ENCODE data around the gene GRAMD4. TPM values are rescaled to one million over a fixed set of nuclear protein-coding genes. Genes with fewer than 3 reads are reported as not detected.

GRAMD4 gene
- total and polyA plus RNA-seq, 12 donors, result 29.3 to 143 (median 63.9) TPM

DNA sequence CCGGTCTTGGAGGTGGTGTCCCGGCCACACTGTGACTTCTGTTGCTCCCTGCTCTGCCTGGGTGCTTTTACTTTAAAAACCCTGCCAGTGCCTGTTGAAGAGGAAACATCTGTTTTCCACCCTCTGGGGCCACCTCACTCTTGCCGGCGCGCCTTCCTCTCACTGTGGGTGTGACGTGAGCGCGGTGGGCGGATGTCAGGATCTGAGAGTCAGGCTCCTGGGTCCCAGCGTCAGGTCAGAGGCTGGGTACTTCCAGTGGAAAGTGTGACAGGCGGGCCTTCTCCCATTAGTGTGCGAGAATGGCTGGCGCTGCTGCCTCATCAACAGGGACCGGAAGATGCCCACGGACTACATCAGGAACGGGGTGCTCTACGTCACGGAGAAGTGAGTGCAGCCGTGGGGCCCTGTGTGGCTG, 54.2 kb downstream of the GRAMD4 start:
- Histone ChIP-seq H3K27me3 (no peaks in the 10 kb centered on the region), H3K27ac (peak overlapping the region; percentile 55 to 84 (median 74)), H3K4me1 (peaks cover 3 to 66% (median 25%) of the 10 kb centered on the region in 9 donors), H3K9me3 (no peaks in the 10 kb centered on the region), H3K36me3 (peaks cover 0 to 89% (median 10%) of the 10 kb centered on the region in 9 donors), H3K4me3 (peak overlapping the region in 9 of 10 donors; percentile 19 to 51 (median 39))
- intact Hi-C loops (cut with DNase I), result no loop called here
- 66 to 67% methylated on average over 19 of the region's 19 CpGs for WGBS, 2 donors
- peak; percentile 66 to 85 for DNase-seq
- TF ChIP-seq, protein P1, sequence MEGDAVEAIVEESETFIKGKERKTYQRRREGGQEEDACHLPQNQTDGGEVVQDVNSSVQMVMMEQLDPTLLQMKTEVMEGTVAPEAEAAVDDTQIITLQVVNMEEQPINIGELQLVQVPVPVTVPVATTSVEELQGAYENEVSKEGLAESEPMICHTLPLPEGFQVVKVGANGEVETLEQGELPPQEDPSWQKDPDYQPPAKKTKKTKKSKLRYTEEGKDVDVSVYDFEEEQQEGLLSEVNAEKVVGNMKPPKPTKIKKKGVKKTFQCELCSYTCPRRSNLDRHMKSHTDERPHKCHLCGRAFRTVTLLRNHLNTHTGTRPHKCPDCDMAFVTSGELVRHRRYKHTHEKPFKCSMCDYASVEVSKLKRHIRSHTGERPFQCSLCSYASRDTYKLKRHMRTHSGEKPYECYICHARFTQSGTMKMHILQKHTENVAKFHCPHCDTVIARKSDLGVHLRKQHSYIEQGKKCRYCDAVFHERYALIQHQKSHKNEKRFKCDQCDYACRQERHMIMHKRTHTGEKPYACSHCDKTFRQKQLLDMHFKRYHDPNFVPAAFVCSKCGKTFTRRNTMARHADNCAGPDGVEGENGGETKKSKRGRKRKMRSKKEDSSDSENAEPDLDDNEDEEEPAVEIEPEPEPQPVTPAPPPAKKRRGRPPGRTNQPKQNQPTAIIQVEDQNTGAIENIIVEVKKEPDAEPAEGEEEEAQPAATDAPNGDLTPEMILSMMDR (IDR thresholded peaks at IDR 0.05), result no peak
- ATAC-seq, result peak in 7 of 8 donors; percentile 17 to 88 (median 70)

DNA sequence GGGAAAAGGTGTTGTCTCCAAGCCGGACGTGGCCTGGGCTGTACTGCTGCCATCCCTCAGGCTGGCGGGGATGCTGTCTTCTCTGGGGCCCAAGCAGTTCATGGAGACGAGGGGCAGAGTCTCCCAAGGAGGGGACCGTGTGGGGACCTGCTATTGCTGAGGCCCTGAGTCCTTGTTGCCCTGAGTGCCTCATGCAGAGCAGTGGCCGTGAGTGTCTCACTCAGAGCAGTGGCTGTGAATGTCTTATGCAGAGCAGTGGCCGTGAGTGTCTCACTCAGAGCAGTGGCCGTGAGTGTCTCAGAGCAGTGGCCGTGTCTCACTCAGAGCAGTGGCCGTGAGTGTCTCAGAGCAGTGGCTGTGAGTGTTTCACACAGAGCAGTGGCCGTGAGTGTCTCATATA, 54.7 kb downstream of the GRAMD4 start:
- Histone ChIP-seq H3K4me1 (peaks cover 3 to 70% (median 27%) of the 10 kb centered on the region in 9 donors), H3K9me3 (no peaks in the 10 kb centered on the region), H3K36me3 (peaks cover 0 to 85% (median 10%) of the 10 kb centered on the region in 9 donors), H3K4me3 (peak overlapping the region in 9 of 10 donors; percentile 19 to 51 (median 39)), H3K27ac (peak overlapping the region; percentile 50 to 84 (median 74)), H3K27me3 (no peaks in the 10 kb centered on the region)
- intact Hi-C loops (cut with DNase I), result loop anchor here in 1 of 10 donors (5.0 kb wide), 2 partner anchors 98 to 113 kb away; no protein-coding TSS in a partner anchor
- 69 to 79% methylated on average over 11 of the region's 11 CpGs for WGBS, 2 donors
- TF ChIP-seq, protein P1 (IDR thresholded peaks at IDR 0.05), result no peak
- DNase-seq, result no peak
- ATAC-seq, result peak in 3 of 8 donors; percentile 0 to 3 (median 2)

DNA sequence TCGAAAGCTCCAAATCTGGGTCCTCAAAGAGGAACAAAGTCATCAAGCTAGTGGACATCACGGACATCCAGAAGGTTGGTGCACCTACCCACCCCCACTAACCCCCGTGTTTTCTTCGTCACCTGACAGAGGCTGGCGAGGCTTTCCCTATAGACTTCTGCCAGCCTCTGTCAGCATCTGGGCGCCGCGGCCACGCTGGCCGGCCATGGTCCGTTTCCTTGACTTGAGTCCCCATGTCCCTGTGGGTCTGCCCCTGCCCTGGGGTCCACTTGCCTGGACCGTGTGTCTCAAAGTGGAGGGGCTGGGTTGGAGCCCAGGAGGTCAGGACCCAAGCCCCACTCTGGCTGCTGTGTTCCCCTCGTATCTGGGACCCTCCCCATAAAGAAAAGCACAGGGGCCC, 55.3 kb downstream of the GRAMD4 start:
- peak overlapping the region in 6 of 10 donors; percentile 19 to 51 (median 44) for H3K4me3 ChIP-seq
- H3K27ac ChIP-seq, result peak overlapping the region in 8 of 10 donors; percentile 23 to 84 (median 76)
- 91 to 94% methylated on average over 13 of the region's 13 CpGs for WGBS, 2 donors
- no peak for ATAC-seq
- H3K4me1 ChIP-seq, result peaks cover 3 to 70% (median 26%) of the 10 kb centered on the region in 9 donors
- no peaks in the 10 kb centered on the region for H3K9me3 ChIP-seq
- intact Hi-C loops (cut with DNase I), result loop anchor here in 1 of 10 donors (5.0 kb wide), 2 partner anchors 98 to 113 kb away; no protein-coding TSS in a partner anchor
- TF ChIP-seq, protein P1 (IDR thresholded peaks at IDR 0.05), result no peak
- no peaks in the 10 kb centered on the region for H3K27me3 ChIP-seq
- H3K36me3 ChIP-seq, result peaks cover 0 to 79% (median 10%) of the 10 kb centered on the region in 9 donors
- DNase-seq, result no peak

DNA sequence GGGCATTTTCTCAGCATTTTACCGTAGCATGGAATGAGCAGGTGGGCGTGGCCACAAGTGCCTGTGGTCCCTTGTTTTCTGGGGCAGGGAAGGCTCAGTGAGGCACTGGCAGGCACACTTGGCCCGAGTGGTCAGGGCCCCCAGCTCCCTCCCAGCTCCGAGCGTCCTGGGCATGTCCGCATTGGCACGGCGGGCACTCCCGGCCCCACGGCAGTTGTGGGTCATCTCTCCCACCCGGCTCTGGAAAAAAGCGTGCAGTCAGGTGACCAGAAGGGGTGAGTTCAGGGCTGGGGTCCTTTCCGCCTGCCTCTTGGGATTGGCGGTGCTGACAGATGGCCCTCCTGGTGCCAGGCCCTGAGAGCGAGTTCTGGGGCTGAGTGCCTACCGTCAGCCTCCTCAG, 55.8 kb downstream of the GRAMD4 start:
- no peak overlapping the region for H3K4me3 ChIP-seq
- DNase-seq (no peak), ATAC-seq (no peak)
- H3K4me1 ChIP-seq, result peaks cover 3 to 65% (median 26%) of the 10 kb centered on the region in 9 donors
- intact Hi-C loops (cut with DNase I), result loop anchor here in 1 of 10 donors (5.0 kb wide), 2 partner anchors 99 to 114 kb away; no protein-coding TSS in a partner anchor
- H3K27ac ChIP-seq, result peak overlapping the region in 9 of 10 donors; percentile 22 to 77 (median 56)
- H3K27me3 ChIP-seq, result no peaks in the 10 kb centered on the region
- WGBS, 2 donors, result 77 to 79% methylated on average over 16 of the region's 16 CpGs
- no peaks in the 10 kb centered on the region for H3K9me3 ChIP-seq
- peaks cover 0 to 75% (median 10%) of the 10 kb centered on the region in 9 donors for H3K36me3 ChIP-seq
- TF ChIP-seq, protein P1 (IDR thresholded peaks at IDR 0.05), result no peak
